HEK293 (cell line): ENCODE results near the gene CARM1.

Experiments
- CTCF ChIA-PET: fragments of 350-600 bp; formaldehyde crosslinking; extraction: SDS; loops from one replicate; lab custom pipeline; 2021; ENCODE audit warnings: antibody characterized with exemption; lab: Yijun Ruan, JAX
- POLR2A ChIA-PET: fragments of 300-600 bp; formaldehyde crosslinking; extraction: SDS; loops from one replicate; lab custom pipeline; 2020; ENCODE audit warnings: antibody characterized with exemption, inconsistent platforms; lab: Yijun Ruan, JAX
- H3K27ac ChIP-seq: fragments of 200-500 bp; sonication (Bioruptor generic); 2 replicates; pipeline ENCODE4 v1.5.1; 2014; ENCODE audit warnings: low read depth, low read length, control low read depth, inconsistent platforms; ENCODE audit errors: extremely low read depth
- H3K36me3 ChIP-seq, 2 experiments: fragments of 200-500 bp in 1 of 2; sonication (Bioruptor generic) in 1 of 2; 1 replicate in 1 of 2; 2 replicates in 1 of 2; pipeline ENCODE4 v1.5.1; 2014 to 2017; ENCODE audit warnings: inconsistent platforms in 2 of 2, low read length in 2 of 2; ENCODE audit not compliant: control insufficient read depth in 2 of 2, insufficient read depth in 1 of 2
- H3K4me1 ChIP-seq: fragments of 200-500 bp; sonication (Bioruptor generic); 2 replicates; pipeline ENCODE4 v1.5.1; 2014; ENCODE audit warnings: mild to moderate bottlenecking, low read length, inconsistent platforms; ENCODE audit not compliant: control insufficient read depth, insufficient read depth
- H3K4me3 ChIP-seq: 2 replicates; pipeline ENCODE4 v1.5.1; 2011; ENCODE audit warnings: low read depth, mild to moderate bottlenecking, control low read depth, low read length, moderate library complexity
- H3K9me3 ChIP-seq: fragments of 200-500 bp; sonication (Bioruptor generic); 2 replicates; pipeline ENCODE4 v1.5.1; 2014; ENCODE audit warnings: low read depth, low read length, inconsistent platforms; ENCODE audit not compliant: control insufficient read depth, insufficient read depth
- GLIS1 ChIP-seq: fragments of 450-650 bp; formaldehyde crosslinking; IDR thresholded peaks from 2 replicates; pipeline ENCODE4 v1.5.1; 2016; ENCODE audit warnings: missing biosample characterization, missing genetic modification characterization
- PATZ1 ChIP-seq: fragments of 450-650 bp; formaldehyde crosslinking; IDR thresholded peaks from 2 replicates; pipeline ENCODE4 v1.5.1; 2016; ENCODE audit warnings: missing biosample characterization, missing genetic modification characterization
- ZBTB44 ChIP-seq: fragments of 450-650 bp; IDR thresholded peaks from 2 replicates; pipeline ENCODE4 v1.5.1; 2018; ENCODE audit warnings: missing biosample characterization, mild to moderate bottlenecking, missing genetic modification characterization
- ZIC2 ChIP-seq: fragments of 450-650 bp; formaldehyde crosslinking; IDR thresholded peaks from 2 replicates; pipeline ENCODE4 v1.5.1; 2016; ENCODE audit warnings: missing biosample characterization, missing genetic modification characterization
- ZNF266 ChIP-seq: fragments of 450-650 bp; formaldehyde crosslinking; IDR thresholded peaks from 2 replicates; pipeline ENCODE4 v1.5.1; 2016; ENCODE audit warnings: missing biosample characterization, missing genetic modification characterization, low read depth
- ZNF341 ChIP-seq: fragments of 450-650 bp; formaldehyde crosslinking; IDR thresholded peaks from 2 replicates; pipeline ENCODE4; 2016; ENCODE audit warnings: low read depth, missing biosample characterization, missing genetic modification characterization
- ZNF354C ChIP-seq: fragments of 450-650 bp; formaldehyde crosslinking; IDR thresholded peaks from 2 replicates; pipeline ENCODE4 v1.5.1; 2016; ENCODE audit warnings: missing biosample characterization, missing genetic modification characterization, low read depth, borderline replicate concordance
- ZNF391 ChIP-seq: fragments of 450-650 bp; formaldehyde crosslinking; IDR thresholded peaks from 2 replicates; pipeline ENCODE4 v1.5.1; 2016; ENCODE audit warnings: low read depth, missing biosample characterization, missing genetic modification characterization, borderline replicate concordance
- ZNF398 ChIP-seq: fragments of 450-650 bp; formaldehyde crosslinking; IDR thresholded peaks from 2 replicates; pipeline ENCODE4 v1.5.1; 2017; ENCODE audit warnings: missing biosample characterization, missing genetic modification characterization
- ZNF449 ChIP-seq: fragments of 450-650 bp; formaldehyde crosslinking; IDR thresholded peaks from 2 replicates; pipeline ENCODE4 v1.5.1; 2017; ENCODE audit warnings: missing biosample characterization, mild to moderate bottlenecking, missing genetic modification characterization, moderate library complexity
- ZNF530 ChIP-seq: fragments of 450-650 bp; formaldehyde crosslinking; IDR thresholded peaks from 2 replicates; pipeline ENCODE4 v1.5.1; 2016; ENCODE audit warnings: low read depth, missing biosample characterization, missing genetic modification characterization
- ZNF600 ChIP-seq: fragments of 450-650 bp; formaldehyde crosslinking; IDR thresholded peaks from 2 replicates; pipeline ENCODE4 v1.5.1; 2016; ENCODE audit warnings: missing biosample characterization, missing genetic modification characterization
- ZNF645 ChIP-seq: fragments of 450-650 bp; formaldehyde crosslinking; IDR thresholded peaks from 2 replicates; pipeline ENCODE4; 2016; ENCODE audit warnings: missing biosample characterization, missing genetic modification characterization
- ZNF837 ChIP-seq: fragments of 450-650 bp; formaldehyde crosslinking; IDR thresholded peaks from 2 replicates; pipeline ENCODE4 v1.5.1; 2016; ENCODE audit warnings: missing biosample characterization, missing genetic modification characterization

The CARM1 gene

GRCh38 chr19:10881403-10882107 is 10.2 kb downstream of the CARM1 start:
- no peaks in the 10 kb centered on the region for H3K9me3 ChIP-seq
- ChIA-PET POLR2A (interaction anchor here (1.0 kb wide), 1 partner anchor 9 kb away, joined by 3 read pairs; no protein-coding TSS in a partner anchor), CTCF (interaction anchor here (0.6 to 2.3 kb wide), 5 partner anchors 9 to 218 kb away, joined by 3 to 18 read pairs (median 3); partner anchors contain the start of gene CARM1)
- H3K4me3 ChIP-seq: no peak overlapping the region
- TF ChIP-seq ZNF645: no peak
- no peak for TF ChIP-seq ZNF391 (tag by site-specific recombination)
- no peak for TF ChIP-seq ZNF398 (tag by site-specific recombination)
- peak; percentile 9; the same call in 1 of the 2 replicates for TF ChIP-seq ZNF341 (tag by site-specific recombination)
- peak; percentile 37 for TF ChIP-seq GLIS1 (tag by site-specific recombination)
- no peak for TF ChIP-seq ZNF530 (tag by site-specific recombination)
- no peak for TF ChIP-seq ZBTB44 (tag by site-specific recombination)
- TF ChIP-seq ZNF837: no peak
- peaks cover 0 to 9% of the 10 kb centered on the region in 2 experiments; a peak in 1 of 3 replicates for H3K36me3 ChIP-seq
- no peaks in the 10 kb centered on the region; the same call in 1 of the 2 replicates for H3K4me1 ChIP-seq
- no peak overlapping the region for H3K27ac ChIP-seq

- H3K4me3 ChIP-seq: no peak overlapping the region
- ChIA-PET CTCF (interaction anchor here (0.6 to 2.3 kb wide), 3 partner anchors 10 to 785 kb away, joined by 4 to 18 read pairs (median 4); partner anchors contain the start of gene CARM1), POLR2A (interaction anchor here (1.0 kb wide), 1 partner anchor 8 kb away, joined by 3 read pairs; no protein-coding TSS in a partner anchor)
- H3K27ac ChIP-seq: no peak overlapping the region
- peaks cover 0 to 5% of the 10 kb centered on the region in 2 experiments; a peak in 1 of 3 replicates for H3K36me3 ChIP-seq
- H3K9me3 ChIP-seq: no peaks in the 10 kb centered on the region
- no peaks in the 10 kb centered on the region; the same call in 1 of the 2 replicates for H3K4me1 ChIP-seq
- TF ChIP-seq GLIS1 (tag by site-specific recombination) (peak; percentile 96), ZNF837 (no peak), ZNF266 (tag by site-specific recombination) (no peak), ZIC2 (tag by site-specific recombination) (peak; percentile 57), ZNF354C (tag by site-specific recombination) (no peak)
Observed at GRCh38 chr19:10882108-10882457, 10.7 kb downstream of the CARM1 start.

GRCh38 chr19:10884274-10884673 is 12.9 kb downstream of the CARM1 start:
- Histone ChIP-seq H3K4me1 (peaks cover 2% of the 10 kb centered on the region; the same call in 1 of the 2 replicates), H3K9me3 (no peaks in the 10 kb centered on the region), H3K36me3 (peaks cover 0 to 5% of the 10 kb centered on the region in 2 experiments; a peak in 1 of 3 replicates), H3K4me3 (no peak overlapping the region), H3K27ac (no peak overlapping the region)
- 0 out of 2 replicates have a peak, but pooled peaks have one; percentile 20 for TF ChIP-seq ZNF600
- peak; percentile 96 for TF ChIP-seq ZNF449 (tag by site-specific recombination)
- TF ChIP-seq ZNF530 (tag by site-specific recombination): no peak
- TF ChIP-seq PATZ1 (tag by site-specific recombination): peak; percentile 52
- POLR2A ChIA-PET: no interaction called here
- CTCF ChIA-PET: interaction anchor here (0.5 kb wide), 1 partner anchor 1058 kb away, joined by 3 read pairs; no protein-coding TSS in a partner anchor
